GM13977 (cell line): Measurements from ENCODE around the gene MRPS9.

Experiments used
- DNase-seq: peaks from one replicate; pipeline ENCODE4 v3.0.0; 2012; ENCODE audit warnings: low spot score
- in situ Hi-C: fragments of 300-500 bp; cut with MboI; formaldehyde crosslinking; loops from one replicate; pipeline ENCODE4 v1.12.0; 2022; ENCODE audit warnings: low sequenced_read_pairs, low pct_unique_long_range_greater_than_20kb, mixed read lengths, inconsistent platforms; ENCODE audit not compliant: unreplicated experiment
- TF ChIP-seq, protein P1 (sequence below): IDR thresholded peaks from 2 replicates; pipeline ENCODE4 v1.5.1; 2012; ENCODE audit warnings: mild to moderate bottlenecking, control low read depth; ENCODE audit not compliant: insufficient read depth; ENCODE audit errors: extremely low read depth, missing control alignments

Gene MRPS9

DNA sequence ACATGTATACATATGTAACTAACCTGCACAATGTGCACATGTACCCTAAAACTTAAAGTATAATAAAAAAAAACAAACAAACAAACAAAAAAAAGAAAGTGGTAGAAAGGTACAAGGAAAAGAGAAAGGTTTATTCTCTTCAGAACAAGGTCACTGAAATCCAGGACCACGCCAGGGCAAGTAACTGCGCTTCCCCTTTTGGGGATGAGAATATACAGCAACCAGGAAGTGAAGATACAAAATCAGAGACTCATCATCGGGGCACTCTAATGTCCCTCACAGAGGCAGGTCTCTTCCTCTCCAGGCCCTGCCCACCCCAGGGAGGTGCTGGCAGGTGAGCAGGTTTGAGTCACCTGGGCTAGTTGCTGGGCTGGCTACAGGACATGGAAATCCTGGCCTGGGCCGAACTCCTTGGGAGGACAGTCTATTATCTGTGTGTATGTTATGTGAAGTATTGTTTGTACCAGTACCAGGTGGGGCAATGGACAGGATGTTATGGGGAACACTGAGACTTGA is 103.3 kb downstream of the MRPS9 start:
- in situ Hi-C loops, result no loop called here
- no peak for DNase-seq
- TF ChIP-seq, protein P1, sequence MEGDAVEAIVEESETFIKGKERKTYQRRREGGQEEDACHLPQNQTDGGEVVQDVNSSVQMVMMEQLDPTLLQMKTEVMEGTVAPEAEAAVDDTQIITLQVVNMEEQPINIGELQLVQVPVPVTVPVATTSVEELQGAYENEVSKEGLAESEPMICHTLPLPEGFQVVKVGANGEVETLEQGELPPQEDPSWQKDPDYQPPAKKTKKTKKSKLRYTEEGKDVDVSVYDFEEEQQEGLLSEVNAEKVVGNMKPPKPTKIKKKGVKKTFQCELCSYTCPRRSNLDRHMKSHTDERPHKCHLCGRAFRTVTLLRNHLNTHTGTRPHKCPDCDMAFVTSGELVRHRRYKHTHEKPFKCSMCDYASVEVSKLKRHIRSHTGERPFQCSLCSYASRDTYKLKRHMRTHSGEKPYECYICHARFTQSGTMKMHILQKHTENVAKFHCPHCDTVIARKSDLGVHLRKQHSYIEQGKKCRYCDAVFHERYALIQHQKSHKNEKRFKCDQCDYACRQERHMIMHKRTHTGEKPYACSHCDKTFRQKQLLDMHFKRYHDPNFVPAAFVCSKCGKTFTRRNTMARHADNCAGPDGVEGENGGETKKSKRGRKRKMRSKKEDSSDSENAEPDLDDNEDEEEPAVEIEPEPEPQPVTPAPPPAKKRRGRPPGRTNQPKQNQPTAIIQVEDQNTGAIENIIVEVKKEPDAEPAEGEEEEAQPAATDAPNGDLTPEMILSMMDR, result no peak

DNA sequence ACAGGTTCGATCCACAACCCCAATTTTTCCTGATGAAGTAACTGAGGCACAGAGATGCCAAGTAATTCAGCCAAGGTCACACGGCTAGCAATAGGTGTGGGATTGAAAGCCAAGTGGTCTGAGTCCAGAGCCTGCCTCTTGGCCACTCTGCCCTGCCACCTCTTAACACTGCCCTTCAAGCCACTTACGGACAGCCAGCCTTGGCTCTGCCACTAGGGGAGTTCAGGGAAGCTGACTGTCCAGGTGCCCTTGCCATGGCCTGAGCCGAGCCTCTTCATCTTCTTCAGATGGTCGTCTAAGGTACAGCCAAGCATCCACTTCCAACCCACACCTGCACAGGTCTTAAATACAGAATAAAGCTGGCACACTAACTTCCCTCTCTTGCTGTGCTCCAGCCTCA is 104.4 kb downstream of the MRPS9 start:
- DNase-seq, result no peak
- in situ Hi-C loops, result no loop called here
- TF ChIP-seq, protein P1, result no peak

DNA sequence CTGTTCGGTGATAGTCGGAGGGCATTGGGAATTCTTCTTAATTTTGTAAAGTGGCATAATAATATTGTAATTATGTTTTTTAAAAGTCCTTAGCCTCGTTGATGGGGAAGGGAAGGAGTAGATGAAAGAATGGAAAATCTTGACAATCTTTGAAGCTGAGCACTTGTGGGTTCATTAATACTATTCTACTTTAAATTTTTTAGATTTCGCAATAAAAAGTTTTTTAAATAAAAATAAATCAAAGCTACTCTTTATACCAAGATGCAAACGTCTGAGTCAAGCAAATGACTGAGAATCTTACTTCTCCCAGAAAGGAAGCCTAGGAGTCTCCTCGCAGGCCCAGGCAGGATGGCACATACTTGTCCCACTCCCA is 105.2 kb downstream of the MRPS9 start:
- in situ Hi-C loops, result no loop called here
- TF ChIP-seq, protein P1, result no peak
- DNase-seq, result no peak

DNA sequence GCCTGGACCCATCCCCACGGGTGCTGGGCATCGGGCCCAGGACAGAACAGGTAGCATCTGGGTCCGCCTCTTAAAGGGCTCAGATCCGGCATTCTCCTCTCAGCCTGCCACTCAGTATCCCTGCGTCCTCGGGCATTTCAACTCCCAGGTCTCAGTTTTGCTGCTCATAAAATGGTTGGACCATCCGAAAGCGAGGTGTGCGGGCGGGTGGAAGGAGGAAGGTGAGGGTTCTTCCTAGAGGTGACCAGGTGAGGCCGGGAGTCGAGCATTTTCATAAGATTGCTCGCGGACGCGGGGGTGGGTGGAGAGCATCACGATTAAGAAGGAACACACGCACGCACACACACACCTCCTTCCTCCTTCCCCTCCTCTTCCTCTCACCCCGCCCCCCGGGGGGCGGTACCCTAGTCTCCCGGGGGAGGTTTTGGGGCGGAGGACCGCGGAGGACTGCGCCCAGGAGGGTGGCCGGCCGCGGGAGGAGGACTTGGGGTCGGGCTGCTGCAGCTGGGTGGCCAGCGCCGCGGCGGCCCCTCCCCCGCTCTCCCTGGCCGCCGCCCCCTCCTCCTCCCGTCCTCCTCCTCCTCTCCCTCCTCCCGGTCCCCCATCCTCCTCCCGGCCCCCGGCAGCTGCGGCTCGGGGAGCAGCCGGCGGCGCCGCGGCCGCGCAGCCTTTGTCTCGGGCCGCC is 105.7 kb downstream of the MRPS9 start:
- TF ChIP-seq, protein P1, result no peak
- in situ Hi-C loops, result no loop called here
- peak; percentile 53 for DNase-seq

DNA sequence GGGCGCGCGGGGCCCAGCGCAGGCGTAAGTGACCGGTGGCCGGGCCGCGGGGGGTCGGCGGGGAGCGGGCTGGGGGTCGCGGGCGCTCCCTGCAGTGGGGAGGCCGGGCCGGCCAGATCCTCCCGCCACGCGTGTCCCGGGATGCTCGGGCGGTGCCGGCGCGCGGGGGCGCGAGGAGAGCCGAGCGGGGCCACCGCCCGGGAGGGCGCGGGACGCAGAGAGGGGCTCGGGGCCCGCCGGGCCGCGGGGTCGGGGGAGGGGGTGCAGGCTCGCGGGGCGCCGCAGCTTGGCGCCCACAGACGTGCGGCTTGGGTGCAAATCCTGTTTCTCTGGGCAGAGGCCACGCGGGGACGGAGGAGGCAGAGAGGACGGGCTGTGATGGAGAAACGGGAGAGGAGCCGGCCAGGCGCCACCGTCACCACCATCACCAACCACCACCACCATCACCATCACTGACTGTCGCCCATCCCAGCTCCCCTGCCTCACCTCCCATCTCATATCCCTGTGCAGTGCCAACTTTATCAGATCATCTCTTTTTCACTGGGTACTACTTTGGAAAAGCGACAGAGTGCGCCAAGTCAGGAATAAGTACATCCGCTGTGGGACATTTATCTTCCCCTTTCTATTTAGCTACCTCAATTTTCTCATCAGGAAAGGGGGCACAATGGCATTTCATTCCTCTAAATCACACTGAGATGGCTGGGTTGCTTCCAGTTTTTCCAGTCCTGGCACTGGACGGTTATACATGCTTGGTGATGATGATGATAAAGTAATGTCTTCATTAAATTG is 106.5 kb downstream of the MRPS9 start:
- TF ChIP-seq, protein P1, result no peak
- peak; percentile 40 for DNase-seq

DNA sequence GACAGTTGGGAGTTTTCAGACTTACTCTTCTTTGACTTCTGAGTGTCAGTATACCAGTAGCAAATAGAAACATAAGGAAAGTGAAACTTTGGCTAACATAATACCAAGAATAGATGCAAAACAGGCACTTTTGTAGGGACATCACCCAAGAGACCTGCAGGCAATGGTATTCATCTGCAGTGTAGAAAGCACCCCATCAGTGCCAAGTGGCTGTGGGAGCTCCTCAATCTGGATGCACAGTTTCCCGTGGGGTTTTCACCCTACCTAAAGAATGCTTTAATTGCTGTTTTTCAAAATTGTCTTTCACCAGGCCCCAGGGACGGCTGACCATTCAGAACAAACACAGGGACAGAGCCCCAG is 107.1 kb downstream of the MRPS9 start:
- TF ChIP-seq, protein P1, result no peak
- in situ Hi-C loops, result no loop called here
- peak; percentile 62 for DNase-seq

More for the DNA sequence above, 106.5 kb downstream of the MRPS9 start:
- in situ Hi-C loops, result no loop called here
